OCI-LY1 (cell line): Measurements from ENCODE around the gene ESPNL.

Experiments
- H2AFZ ChIP-seq: fragments of 200-600 bp; sonication (generic), shearing (Covaris generic); 2 replicates; pipeline ENCODE4 v1.6.0; 2014; ENCODE audit warnings: antibody characterized with exemption, mild to moderate bottlenecking, low read length
- H3F3A ChIP-seq: fragments of 200-600 bp; sonication (generic), shearing (Covaris generic); 2 replicates; pipeline ENCODE4 v1.6.0; 2014; ENCODE audit warnings: mild to moderate bottlenecking, antibody characterized with exemption, low read length, moderate library complexity; ENCODE audit not compliant: insufficient read depth
- H3K27ac ChIP-seq: fragments of 200-600 bp; sonication (generic); 2 replicates; pipeline ENCODE4 v1.5.1; 2014; ENCODE audit warnings: low read length, mixed run types, mild to moderate bottlenecking, low read depth; ENCODE audit not compliant: poor library complexity, severe bottlenecking
- H3K27me3 ChIP-seq: fragments of 200-600 bp; sonication (generic); 2 replicates; pipeline ENCODE4 v1.6.0; 2014; ENCODE audit warnings: antibody characterized with exemption, mild to moderate bottlenecking, low read length, moderate library complexity; ENCODE audit not compliant: insufficient read depth
- H3K36me3 ChIP-seq: fragments of 200-600 bp; sonication (generic); 2 replicates; pipeline ENCODE4 v1.6.1; 2014; ENCODE audit warnings: mild to moderate bottlenecking, antibody characterized with exemption, low read length, moderate library complexity, mixed read lengths; ENCODE audit not compliant: insufficient read depth
- H3K4me1 ChIP-seq: fragments of 200-600 bp; sonication (generic); 2 replicates; pipeline ENCODE4 v1.5.1; 2014; ENCODE audit warnings: mild to moderate bottlenecking, low read length, moderate library complexity; ENCODE audit not compliant: insufficient read depth, severe bottlenecking
- H3K4me2 ChIP-seq: fragments of 200-600 bp; sonication (generic), shearing (Covaris generic); 2 replicates; pipeline ENCODE4 v1.6.1; 2014; ENCODE audit warnings: low read length
- H3K4me3 ChIP-seq: fragments of 200-600 bp; sonication (generic); 2 replicates; pipeline ENCODE4 v1.5.1; 2014; ENCODE audit warnings: low read length, low read depth, mild to moderate bottlenecking, mixed read lengths; ENCODE audit not compliant: poor library complexity, severe bottlenecking
- H3K79me2 ChIP-seq: fragments of 200-600 bp; shearing (Covaris generic); 2 replicates; pipeline ENCODE4 v1.6.1; 2016; ENCODE audit warnings: mixed run types, low read length, mixed read lengths; ENCODE audit not compliant: insufficient read depth
- H3K9ac ChIP-seq: fragments of 200-600 bp; sonication (generic), shearing (Covaris generic); 2 replicates; pipeline ENCODE4 v1.6.1; 2014; ENCODE audit warnings: mild to moderate bottlenecking, low read length, mixed read lengths
- H3K9me2 ChIP-seq: fragments of 200-600 bp; sonication (generic), shearing (Covaris generic); 2 replicates; pipeline ENCODE4 v1.6.1; 2014; ENCODE audit warnings: low read depth, mild to moderate bottlenecking, low read length, mixed read lengths
- H3K9me3 ChIP-seq: fragments of 200-600 bp; shearing (Covaris generic); 2 replicates; pipeline ENCODE4 v1.6.1; 2014; ENCODE audit warnings: low read length, mixed read lengths
- H4K20me1 ChIP-seq: fragments of 200-600 bp; sonication (generic), shearing (Covaris generic); 2 replicates; pipeline ENCODE4 v1.6.0; 2016; ENCODE audit warnings: mild to moderate bottlenecking, low read length; ENCODE audit not compliant: insufficient read depth
- CTCF ChIP-seq: fragments of 200-600 bp; sonication (generic), shearing (Covaris generic); IDR thresholded peaks from 2 replicates; pipeline ENCODE4 v1.5.1; 2017; ENCODE audit warnings: mild to moderate bottlenecking, antibody characterized with exemption, low read length, moderate library complexity, mixed read lengths
- EZH2 ChIP-seq: fragments of 200-600 bp; sonication (generic), shearing (Covaris generic); IDR thresholded peaks from 2 replicates; pipeline ENCODE4 v1.8.0; 2017; ENCODE audit warnings: borderline replicate concordance, mixed run types, mild to moderate bottlenecking, antibody characterized with exemption, low read length, moderate library complexity, mixed read lengths

ESPNL gene

DNA sequence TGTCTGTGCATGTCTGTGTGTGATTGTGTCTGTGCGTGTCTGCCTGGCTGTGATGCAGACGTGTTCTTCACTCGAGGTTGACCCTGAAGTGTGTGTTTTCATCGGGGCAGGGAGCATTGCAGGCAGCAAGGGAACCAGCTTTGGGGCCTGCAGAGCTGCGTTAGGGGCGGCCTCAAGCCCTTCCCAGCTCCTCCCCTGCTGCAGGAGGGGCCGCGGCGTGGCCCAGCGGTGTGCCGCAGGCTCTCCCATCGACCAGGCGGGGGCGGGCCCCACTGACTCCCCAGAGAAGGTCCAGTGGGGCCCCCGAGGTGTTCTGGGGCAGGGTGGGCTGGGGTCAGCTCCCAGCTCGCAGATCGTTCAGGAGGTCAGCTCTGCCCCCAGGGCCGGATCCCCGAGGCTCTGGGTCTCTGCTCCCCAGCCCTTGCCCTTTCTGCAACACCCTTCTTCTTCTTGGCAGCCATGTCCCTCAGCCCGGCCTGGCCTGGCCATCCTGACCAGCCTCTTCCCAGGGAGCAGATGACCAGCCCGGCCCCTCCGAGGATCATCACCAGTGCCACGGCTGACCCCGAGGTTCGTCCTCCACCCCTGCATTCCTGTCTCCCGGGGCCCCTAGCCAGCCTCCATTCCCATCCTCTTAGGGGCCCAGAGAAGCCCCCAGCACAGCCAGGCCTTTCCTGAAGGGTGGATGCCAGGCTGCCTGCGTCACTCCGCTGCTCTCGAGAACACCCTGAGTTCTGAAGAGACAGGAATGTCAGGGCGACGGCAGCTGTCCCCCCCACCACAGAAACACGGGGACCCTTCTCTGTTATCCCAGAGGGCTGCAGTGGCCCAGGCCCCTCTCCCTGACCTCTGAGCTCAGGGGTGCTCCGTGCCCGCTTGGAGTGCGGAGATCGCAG lies 27.3 kb downstream of the ESPNL start:
- Histone ChIP-seq H3K9me2 (no peaks in the 10 kb centered on the region), H4K20me1 (no peaks in the 10 kb centered on the region), H3K79me2 (no peaks in the 10 kb centered on the region), H3F3A (no peaks in the 10 kb centered on the region), H3K9me3 (no peaks in the 10 kb centered on the region), H3K4me1 (no peaks in the 10 kb centered on the region), H3K36me3 (no peaks in the 10 kb centered on the region), H3K27ac (no peak overlapping the region), H3K27me3 (peaks cover 14% of the 10 kb centered on the region), H3K4me2 (no peak overlapping the region), H3K9ac (no peak overlapping the region), H2AFZ (no peak overlapping the region), H3K4me3 (no peak overlapping the region)
- TF ChIP-seq CTCF (no peak), EZH2 (no peak)

DNA sequence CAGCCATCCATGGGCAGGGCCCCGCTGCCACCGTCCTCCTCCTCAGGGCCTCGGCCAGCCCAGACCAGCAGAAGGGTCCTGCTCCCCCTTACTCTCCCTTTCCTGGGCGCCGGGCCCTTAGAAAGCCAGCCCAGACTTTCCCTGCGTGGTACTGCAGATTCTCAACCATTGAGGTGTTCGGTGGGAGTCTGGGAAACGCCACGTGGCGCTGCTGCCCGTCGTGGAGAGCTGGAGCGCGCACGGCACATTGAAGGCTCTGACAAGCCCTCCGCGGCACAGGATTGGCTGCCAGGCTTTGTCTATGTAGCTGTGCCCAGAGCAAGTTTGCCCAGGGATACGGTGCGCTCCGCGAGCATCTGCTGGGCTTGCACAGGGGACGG lies 27.9 kb downstream of the ESPNL start:
- TF ChIP-seq CTCF (no peak), EZH2 (no peak)
- Histone ChIP-seq H3K27ac (no peak overlapping the region), H4K20me1 (no peaks in the 10 kb centered on the region), H3K4me1 (no peaks in the 10 kb centered on the region), H3K36me3 (no peaks in the 10 kb centered on the region), H3K9me3 (no peaks in the 10 kb centered on the region), H3K4me3 (no peak overlapping the region), H3K9ac (no peak overlapping the region), H3K4me2 (no peak overlapping the region), H3K79me2 (no peaks in the 10 kb centered on the region), H3F3A (no peaks in the 10 kb centered on the region), H3K27me3 (peaks cover 19% of the 10 kb centered on the region), H3K9me2 (no peaks in the 10 kb centered on the region), H2AFZ (no peak overlapping the region)

GRCh38 chr2:238128534-238129001 lies 28.4 kb downstream of the ESPNL start:
- no peaks in the 10 kb centered on the region for H3K4me1 ChIP-seq
- no peak overlapping the region for H3K4me3 ChIP-seq
- H3K27ac ChIP-seq: no peak overlapping the region
- no peaks in the 10 kb centered on the region for H3K36me3 ChIP-seq
- H3K79me2 ChIP-seq: no peaks in the 10 kb centered on the region
- H3F3A ChIP-seq: no peaks in the 10 kb centered on the region
- peaks cover 19% of the 10 kb centered on the region for H3K27me3 ChIP-seq
- TF ChIP-seq CTCF (no peak), EZH2 (no peak)
- H3K9ac ChIP-seq: no peak overlapping the region
- no peak overlapping the region for H3K4me2 ChIP-seq
- H3K9me2 ChIP-seq: no peaks in the 10 kb centered on the region
- no peaks in the 10 kb centered on the region for H4K20me1 ChIP-seq
- no peak overlapping the region for H2AFZ ChIP-seq
- H3K9me3 ChIP-seq: no peaks in the 10 kb centered on the region
